ENCODE measurements around the gene MORC4.

- TF ChIP-seq, protein P1, sequence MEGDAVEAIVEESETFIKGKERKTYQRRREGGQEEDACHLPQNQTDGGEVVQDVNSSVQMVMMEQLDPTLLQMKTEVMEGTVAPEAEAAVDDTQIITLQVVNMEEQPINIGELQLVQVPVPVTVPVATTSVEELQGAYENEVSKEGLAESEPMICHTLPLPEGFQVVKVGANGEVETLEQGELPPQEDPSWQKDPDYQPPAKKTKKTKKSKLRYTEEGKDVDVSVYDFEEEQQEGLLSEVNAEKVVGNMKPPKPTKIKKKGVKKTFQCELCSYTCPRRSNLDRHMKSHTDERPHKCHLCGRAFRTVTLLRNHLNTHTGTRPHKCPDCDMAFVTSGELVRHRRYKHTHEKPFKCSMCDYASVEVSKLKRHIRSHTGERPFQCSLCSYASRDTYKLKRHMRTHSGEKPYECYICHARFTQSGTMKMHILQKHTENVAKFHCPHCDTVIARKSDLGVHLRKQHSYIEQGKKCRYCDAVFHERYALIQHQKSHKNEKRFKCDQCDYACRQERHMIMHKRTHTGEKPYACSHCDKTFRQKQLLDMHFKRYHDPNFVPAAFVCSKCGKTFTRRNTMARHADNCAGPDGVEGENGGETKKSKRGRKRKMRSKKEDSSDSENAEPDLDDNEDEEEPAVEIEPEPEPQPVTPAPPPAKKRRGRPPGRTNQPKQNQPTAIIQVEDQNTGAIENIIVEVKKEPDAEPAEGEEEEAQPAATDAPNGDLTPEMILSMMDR (IDR thresholded peaks at IDR 0.05) = no peak
- no peak for TF ChIP-seq POLR2A (IDR thresholded peaks at IDR 0.05)
These were observed 2.4 kb downstream of the MORC4 start for GRCh38 chrX:106997611-106998010.

Measured in adrenal gland (tissue), 5 donors.